ENCODE data around the gene KAZALD1.

Gene KAZALD1

GRCh38 chr10:101065481-101066145 lies 3.8 kb downstream of the KAZALD1 start:
- peak overlapping the region; percentile 66 to 95 for H3K27ac ChIP-seq

GRCh38 chr10:101066146-101066895 lies 4.5 kb downstream of the KAZALD1 start:
- H3K27ac ChIP-seq: peak overlapping the region; percentile 66 to 95
- intact Hi-C loops (cut with DNase I; ENCODE audit: low total_unique reads): loop anchor here (5.0 to 10.0 kb wide), 2 partner anchors 34 to 988 kb away; partner anchors contain the start of genes ARMH3, PDZD7 and SFXN3
- no peaks in the 10 kb centered on the region for H3K9me3 ChIP-seq
- H3K4me3 ChIP-seq: peak overlapping the region; percentile 57 to 64
- no peaks in the 10 kb centered on the region for H3K36me3 ChIP-seq
- peak; percentile 75 to 96 for DNase-seq
- peaks cover 5 to 58% (median 45%) of the 10 kb centered on the region in 4 donors for H3K4me1 ChIP-seq
- peak; percentile 41 to 44 for TF ChIP-seq CTCF (IDR thresholded peaks at IDR 0.05)
- no peaks in the 10 kb centered on the region for H3K27me3 ChIP-seq

More at GRCh38 chr10:101065481-101066145, 3.8 kb downstream of the KAZALD1 start:
- H3K36me3 ChIP-seq: no peaks in the 10 kb centered on the region
- DNase-seq: no peak
- intact Hi-C loops (cut with DNase I; ENCODE audit: low total_unique reads): loop anchor here (5.0 to 10.0 kb wide), 2 partner anchors 33 to 989 kb away; partner anchors contain the start of genes ARMH3, PDZD7 and SFXN3
- TF ChIP-seq CTCF (IDR thresholded peaks at IDR 0.05): no peak
- no peaks in the 10 kb centered on the region for H3K27me3 ChIP-seq
- H3K9me3 ChIP-seq: no peaks in the 10 kb centered on the region
- peak overlapping the region; percentile 57 to 64 for H3K4me3 ChIP-seq
- H3K4me1 ChIP-seq: peaks cover 5 to 61% (median 48%) of the 10 kb centered on the region in 4 donors

- TF ChIP-seq CTCF (IDR thresholded peaks at IDR 0.05): no peak
- peaks cover 0 to 6% of the 10 kb centered on the region in 2 donors for H3K27me3 ChIP-seq
- no peak for DNase-seq
Observed at GRCh38 chr10:101066896-101067355, 5.1 kb downstream of the KAZALD1 start.

GRCh38 chr10:101067356-101068083 lies 5.7 kb downstream of the KAZALD1 start:
- TF ChIP-seq CTCF (IDR thresholded peaks at IDR 0.05): peak; percentile 89 to 92

More at GRCh38 chr10:101066896-101067355, 5.1 kb downstream of the KAZALD1 start:
- peaks cover 5 to 52% (median 39%) of the 10 kb centered on the region in 4 donors for H3K4me1 ChIP-seq
- H3K27ac ChIP-seq: peak overlapping the region; percentile 66 to 95
- H3K4me3 ChIP-seq: peak overlapping the region; percentile 57 to 64
- intact Hi-C loops (cut with DNase I; ENCODE audit: low total_unique reads): loop anchor here (5.0 to 10.0 kb wide), 2 partner anchors 35 to 988 kb away; partner anchors contain the start of genes ARMH3, PDZD7 and SFXN3
- H3K36me3 ChIP-seq: no peaks in the 10 kb centered on the region
- no peaks in the 10 kb centered on the region for H3K9me3 ChIP-seq

GRCh38 chr10:101069441-101069840 lies 7.7 kb downstream of the KAZALD1 start:
- no peak for TF ChIP-seq CTCF (IDR thresholded peaks at IDR 0.05)
- DNase-seq: no peak
- H3K4me1 ChIP-seq: peaks cover 0 to 27% (median 21%) of the 10 kb centered on the region in 4 donors
- H3K27me3 ChIP-seq: peaks cover 0 to 30% of the 10 kb centered on the region in 2 donors
- H3K36me3 ChIP-seq: no peaks in the 10 kb centered on the region
- no peak overlapping the region for H3K4me3 ChIP-seq
- H3K9me3 ChIP-seq: no peaks in the 10 kb centered on the region
- intact Hi-C loops (cut with DNase I; ENCODE audit: low total_unique reads): loop anchor here (1.0 to 10.0 kb wide), 3 partner anchors 10 to 985 kb away; partner anchors contain the start of genes ARMH3, PDZD7 and SFXN3
- H3K27ac ChIP-seq: no peak overlapping the region

More at GRCh38 chr10:101067356-101068083, 5.7 kb downstream of the KAZALD1 start:
- H3K36me3 ChIP-seq: no peaks in the 10 kb centered on the region
- intact Hi-C loops (cut with DNase I; ENCODE audit: low total_unique reads): loop anchor here (5.0 to 10.0 kb wide), 2 partner anchors 35 to 987 kb away; partner anchors contain the start of genes ARMH3, PDZD7 and SFXN3
- H3K27me3 ChIP-seq: peaks cover 0 to 12% of the 10 kb centered on the region in 2 donors
- H3K9me3 ChIP-seq: no peaks in the 10 kb centered on the region
- peak; percentile 76 to 86 for DNase-seq
- peak overlapping the region; percentile 66 to 95 for H3K27ac ChIP-seq
- peaks cover 5 to 46% (median 33%) of the 10 kb centered on the region in 4 donors for H3K4me1 ChIP-seq
- H3K4me3 ChIP-seq: peak overlapping the region; percentile 57 to 64
